Measurements from ENCODE around the gene VGLL4.
"Not testable (repeated sequence)": the region's sequence is repeated elsewhere in the genome, so short reads cannot be mapped to it uniquely, and the experiment has no call there.

VGLL4 gene

DNA sequence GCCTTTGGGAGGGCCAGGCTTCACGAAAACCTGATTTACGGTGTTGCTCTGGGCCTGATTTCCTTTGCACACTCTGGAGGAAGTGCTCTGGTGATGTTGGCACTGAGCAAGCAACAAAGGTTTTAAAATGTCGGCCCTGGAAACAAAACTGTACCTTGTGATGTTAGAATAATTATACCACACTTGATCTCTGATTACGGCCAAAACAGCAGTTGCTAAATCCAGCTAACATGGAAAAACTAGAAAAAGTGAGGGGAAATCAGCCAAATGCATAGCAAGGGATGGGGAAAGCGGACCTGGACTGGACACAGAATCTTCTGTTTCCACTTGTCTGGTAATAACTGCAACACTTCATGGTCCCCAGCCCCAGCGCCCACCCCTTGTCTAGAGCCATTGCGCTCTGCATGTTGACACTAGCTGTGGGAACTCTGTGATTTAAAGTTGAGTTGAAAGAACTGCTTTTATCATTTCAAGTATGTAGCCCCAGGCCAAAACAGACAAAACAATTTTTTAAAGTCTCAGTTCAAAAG lies 120.1 kb downstream of the VGLL4 start:
- no peak for DNase-seq

DNA sequence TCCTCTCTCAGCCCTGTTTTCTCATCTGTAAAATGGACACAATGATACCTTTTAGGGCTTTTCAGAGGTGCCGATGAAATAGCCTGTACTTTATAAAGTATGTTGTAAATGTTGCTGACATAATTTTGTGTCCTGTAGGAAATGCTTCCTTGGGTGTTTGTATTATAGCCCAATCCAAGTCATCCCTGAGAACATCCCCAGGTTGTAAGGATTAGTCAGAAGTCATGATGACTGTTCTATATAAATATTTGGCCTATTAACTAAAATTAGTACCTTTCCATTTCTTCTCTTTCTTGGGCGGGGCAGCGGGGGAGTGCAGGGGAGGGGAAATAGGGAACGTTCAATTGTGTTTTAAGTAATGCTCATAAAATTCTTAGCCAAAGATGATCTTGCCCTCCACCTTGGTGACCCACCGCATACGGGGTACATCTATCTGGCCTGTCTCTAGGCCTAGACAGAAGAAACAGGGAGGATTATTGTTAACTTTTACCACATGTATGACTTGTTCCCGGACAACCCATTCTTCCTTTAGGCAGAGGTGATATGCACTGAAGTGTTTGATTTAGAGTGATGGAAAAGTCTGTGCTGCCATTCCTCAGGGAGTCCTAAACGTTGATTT lies 120.7 kb downstream of the VGLL4 start:
- DNase-seq: no peak

DNA sequence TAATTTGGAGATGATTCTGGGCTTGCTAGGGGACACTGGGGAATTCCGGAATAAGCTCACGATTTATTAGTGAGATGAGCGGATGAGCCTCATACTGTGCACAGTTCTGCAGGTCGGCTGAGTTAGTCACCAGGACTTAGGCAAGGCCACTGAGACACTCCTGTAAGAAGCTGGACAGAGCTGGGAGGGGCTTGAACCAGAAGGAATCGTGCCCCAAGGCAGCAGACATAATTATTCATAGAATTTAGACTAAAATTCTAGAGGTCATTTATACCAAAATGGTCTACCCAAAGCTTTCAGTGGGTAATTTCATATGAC lies 121.4 kb downstream of the VGLL4 start:
- no peak for DNase-seq

DNA sequence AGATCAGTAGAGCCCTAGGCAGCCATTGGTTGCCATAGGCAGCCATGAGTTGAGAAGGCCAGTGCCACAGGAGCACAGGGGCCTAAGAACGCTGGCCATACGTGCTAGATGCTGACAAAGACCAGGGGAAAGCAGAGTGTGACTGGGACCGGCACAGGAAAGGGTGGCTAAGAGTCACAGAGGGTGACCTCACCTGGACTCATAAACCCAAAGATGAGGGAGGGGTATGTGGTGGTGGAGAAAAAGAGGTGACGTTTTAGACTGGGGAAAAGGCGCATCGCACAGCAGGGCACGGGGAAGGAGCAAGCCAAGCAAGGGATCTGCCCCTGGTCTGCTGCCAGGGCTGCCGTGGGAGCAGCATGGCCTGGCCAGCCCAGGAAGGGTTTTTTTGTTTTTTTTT lies 122.5 kb downstream of the VGLL4 start:
- DNase-seq: no peak

DNA sequence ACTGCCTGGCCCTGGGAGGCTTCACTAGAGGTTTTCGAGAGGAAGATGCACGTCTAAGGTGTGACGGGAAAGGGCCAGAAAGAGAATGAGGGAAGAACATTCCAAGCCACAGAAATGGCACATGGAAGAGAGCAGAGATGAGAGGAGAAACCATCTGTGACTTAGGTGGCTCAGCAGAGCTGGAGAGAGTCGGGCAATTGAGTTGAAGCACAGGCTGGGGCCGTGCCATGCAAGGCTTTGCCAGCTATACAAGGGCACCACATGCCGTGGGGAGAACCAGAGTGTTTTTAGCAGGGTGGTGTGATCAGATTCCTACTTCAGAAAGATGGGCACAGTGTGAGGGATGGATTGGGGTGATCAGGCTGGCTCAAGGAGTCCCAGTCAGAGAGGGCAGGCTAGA lies 126.1 kb downstream of the VGLL4 start:
- DNase-seq: no peak

DNA sequence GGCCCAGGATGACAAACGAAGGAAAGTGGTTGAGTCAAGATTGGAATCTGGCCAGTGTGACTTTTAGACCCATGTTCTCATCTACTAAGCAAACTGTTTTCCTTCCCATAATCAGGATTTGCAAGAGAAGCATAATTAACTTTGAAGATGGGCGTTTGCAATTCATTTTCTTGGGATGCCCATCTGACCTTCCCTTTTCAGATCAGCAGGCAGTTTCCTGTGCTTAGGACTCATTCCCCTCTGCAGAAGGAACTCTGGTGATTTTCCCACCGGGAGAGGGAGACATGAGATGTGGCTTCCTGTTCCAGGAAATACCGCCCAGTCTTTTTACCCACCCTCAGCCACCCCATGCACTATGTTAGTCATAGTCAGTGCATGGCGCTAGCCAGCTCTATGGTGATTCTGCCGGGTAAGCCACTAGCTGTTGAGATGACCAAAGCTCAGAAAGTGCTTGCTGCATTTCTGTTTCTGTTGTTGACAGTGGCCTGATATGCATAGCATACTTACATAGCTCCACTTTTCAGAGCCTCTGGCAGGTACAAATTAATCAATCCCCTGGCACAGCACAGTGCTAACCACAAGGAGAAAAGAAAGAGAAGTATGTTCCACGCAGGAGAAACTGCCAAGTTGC lies 129.4 kb downstream of the VGLL4 start:
- DNase-seq: no peak

DNA sequence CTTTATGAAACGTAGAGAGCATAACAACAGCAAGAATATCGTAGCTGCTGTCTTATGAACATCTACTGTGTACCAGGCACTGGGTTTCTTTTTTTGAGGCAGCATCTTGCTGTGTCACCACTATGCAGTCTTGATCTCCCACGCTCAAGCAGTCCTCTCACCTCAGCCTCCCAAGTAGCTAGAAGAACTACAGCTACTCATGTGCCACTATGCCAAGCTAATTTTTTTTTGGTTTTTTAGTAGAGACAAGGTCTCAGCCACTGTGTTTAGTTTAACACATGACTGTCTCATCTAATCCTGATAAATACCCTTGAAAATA lies 129.9 kb downstream of the VGLL4 start:
- DNase-seq: no peak

DNA sequence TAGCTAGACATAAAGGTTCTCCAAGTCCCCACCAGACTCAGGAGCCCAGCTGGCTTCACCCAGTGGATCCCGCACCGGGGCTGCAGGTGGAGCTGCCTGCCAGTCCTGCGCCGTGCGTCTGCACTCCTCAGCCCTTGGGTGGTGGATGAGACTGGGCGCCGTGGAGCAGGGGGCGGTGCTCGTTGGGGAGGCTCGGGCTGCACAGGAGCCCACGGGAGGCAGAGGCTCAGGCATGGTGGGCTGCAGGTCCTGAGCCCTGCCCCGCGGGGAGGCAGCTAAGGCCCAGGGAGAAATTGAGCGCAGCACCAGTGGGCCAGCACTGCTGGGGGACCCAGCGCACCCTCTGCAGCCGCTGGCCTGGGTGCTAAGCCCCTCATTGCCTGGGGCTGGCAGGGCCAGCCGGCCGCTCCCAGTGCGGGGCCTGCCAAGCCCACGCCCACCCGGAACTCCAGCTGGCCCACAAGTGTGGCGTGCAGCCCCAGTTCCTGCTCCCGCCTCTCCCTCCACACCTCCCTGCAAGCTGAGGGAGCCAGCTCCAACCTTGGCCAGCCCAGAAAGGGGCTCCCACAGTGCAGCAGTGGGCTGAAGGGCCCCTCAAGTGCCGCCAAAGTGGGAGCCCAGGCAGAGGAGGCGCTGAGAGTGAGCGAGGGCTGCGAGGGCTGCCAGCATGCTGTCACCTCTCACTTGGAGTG lies 130.4 kb downstream of the VGLL4 start:
- DNase-seq: not testable (repeated sequence)

DNA sequence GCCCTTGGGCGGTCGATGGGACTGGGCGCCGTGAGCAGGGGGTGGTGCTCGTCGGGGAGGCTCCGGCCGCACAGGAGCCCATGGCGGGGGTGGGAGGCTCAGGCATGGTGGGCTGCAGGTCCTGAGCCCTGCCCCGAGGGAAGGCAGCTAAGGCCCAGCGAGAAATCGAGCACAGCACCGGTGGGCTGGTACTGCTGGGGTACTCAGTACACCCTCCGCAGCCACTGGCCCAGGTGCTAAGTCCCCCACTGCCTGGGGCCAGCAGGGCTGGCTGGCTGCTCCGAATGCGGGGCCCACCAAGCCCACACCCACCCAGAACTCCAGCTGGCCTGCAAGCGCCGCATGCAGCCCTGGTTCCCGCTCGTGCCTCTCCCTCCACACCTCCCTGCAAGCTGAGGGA lies 132.1 kb downstream of the VGLL4 start:
- not testable (repeated sequence) for DNase-seq

DNA sequence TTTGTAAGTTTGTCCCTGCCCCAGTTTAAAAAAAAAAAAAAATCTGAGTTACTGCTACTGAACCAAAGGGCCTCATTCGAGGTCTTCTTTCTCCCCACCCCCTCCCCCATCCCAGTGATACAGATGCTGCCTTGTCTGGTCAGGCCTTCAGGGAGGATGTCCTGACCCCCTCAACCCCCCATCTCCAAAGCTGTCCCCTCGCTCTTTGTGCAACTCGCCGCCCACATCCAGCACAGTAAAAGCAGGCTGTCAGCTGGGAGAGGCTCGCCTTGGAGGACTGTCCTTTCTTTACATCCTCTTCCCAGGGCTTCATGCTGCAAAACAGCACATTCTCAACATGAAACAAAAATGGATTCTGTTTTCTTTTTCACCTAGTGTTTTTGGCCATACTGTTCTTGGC lies 133.4 kb downstream of the VGLL4 start:
- no peak for DNase-seq

DNA sequence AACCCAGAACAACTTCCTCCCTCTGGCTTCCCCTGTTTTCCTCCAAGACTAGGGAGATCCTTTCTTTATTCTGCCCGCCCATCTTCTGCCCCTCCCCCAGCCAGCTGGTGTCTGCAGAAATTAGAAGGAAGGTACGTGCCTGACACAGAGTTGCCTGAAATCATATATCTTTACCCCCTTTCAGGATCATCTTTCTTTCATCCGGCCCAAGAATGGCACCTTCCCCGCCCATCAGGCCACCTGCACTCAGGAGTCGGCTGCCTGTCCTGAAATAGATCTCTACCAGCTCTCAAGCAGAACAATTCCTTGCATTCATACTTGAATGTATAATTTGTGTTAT lies 133.7 kb downstream of the VGLL4 start:
- DNase-seq: no peak

DNA sequence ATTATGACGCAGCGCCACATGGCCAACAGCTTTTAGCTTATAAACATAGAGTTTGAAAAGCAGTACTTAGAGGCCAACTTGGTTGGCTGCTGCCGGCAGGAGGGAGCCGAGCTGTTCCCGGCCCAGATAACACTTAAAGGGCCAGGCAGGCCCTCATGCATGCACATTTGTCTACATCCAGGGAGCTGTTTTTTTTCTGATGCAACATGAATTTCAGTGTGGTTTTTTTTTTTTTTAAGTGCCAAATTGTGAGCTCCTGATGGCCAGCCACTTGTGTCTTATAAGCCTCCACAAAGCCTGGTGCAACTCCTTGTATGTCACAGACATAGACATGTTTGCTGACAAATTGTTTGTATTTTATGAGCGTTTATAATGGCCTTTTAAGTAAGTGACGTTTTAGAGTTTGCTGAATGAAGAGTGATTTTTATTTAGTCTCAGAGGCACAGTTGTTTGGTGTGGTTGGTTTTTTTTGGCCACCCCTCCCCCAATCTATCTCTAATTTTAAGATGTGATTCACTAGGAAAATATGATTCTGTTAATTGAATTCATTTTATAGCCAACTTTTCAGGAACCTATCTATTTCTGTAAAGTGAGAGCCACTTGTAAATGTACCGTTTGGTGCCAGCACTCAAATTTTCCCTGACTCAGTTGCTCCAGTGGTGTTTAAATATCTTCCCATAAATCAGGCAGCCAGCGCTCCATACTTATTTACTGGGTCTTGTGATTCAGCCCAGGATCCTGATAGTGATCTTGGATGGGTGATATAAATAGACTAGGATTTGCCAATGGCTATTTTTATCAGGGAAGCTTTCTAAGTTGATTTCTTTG lies 134.3 kb downstream of the VGLL4 start:
- no peak for DNase-seq

DNA sequence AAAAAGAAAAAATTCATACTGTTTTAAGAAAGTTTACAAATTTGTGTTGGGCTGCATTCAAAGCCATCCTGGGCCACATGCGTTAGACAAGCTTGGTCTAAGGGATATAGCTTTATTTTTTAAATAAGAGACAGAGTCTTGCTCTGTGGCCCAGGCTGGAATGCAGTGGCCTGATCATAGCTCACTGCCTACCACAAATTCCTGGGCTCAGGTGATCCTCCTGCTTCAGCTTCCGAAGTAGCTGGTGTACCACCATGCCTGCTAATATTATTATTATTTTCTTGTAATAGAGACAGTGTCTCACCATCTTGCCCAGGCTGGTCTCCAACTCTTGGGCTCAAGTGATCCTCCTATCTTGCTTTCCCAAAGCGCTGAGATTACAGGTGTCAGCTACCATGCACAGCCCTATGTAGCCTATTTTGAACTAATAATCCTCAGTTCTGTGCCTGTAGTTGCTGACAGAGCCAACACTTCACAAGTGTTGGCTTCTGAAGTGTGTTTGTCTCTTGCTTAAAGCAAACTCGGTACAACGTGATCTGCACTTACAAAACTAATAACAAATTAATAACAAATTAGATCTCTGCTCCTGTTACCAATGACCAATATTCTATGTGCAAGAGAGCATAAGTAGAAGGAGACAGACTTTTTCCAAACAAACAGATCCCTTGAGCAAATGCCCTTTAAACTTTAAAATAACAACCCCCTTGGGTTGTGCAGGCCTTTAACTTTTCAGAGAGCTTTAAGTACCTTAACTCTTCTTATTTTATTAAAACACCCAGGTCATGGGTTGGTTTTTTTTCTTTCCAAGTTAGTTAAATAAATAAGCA lies 135.2 kb downstream of the VGLL4 start:
- no peak for DNase-seq

DNA sequence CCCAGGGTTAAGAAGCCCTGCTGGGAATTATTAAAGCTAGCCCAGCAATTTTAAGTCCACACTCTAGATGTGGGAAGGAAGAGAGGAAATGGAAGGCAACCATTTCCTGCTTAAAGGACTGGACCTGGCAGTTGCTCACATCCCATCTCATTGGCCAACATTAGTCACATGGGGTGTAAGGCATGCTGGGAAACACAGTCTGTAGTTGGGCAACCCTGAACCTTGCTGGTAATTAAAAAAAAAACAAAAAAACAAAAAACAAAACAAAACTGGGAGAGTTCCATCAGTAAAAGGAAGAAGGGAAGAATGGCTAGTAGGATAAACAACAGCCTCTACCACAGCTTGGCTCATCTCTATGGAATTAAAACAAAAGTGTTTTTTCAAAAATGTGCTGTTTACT lies 136.0 kb downstream of the VGLL4 start:
- DNase-seq: no peak
